Fibroblast of lung (primary cell): ENCODE results near the gene NEK5.

Experiments
- CTCF ChIP-seq, 2 donors: IDR thresholded peaks in 1 of 2; conservative IDR thresholded peaks in 1 of 2; 1 replicate in 1 of 2; 2 replicates in 1 of 2; pipeline ENCODE4 v1.5.1; 2011 to 2012; ENCODE audit warnings: low read length in 2 of 2, control low read depth in 1 of 2, inconsistent platforms in 1 of 2, low read depth in 1 of 2, mild to moderate bottlenecking in 1 of 2
- EZH2 ChIP-seq: IDR thresholded peaks from 2 replicates; pipeline ENCODE4 v1.5.1; 2012; ENCODE audit warnings: low read length, control low read depth, mild to moderate bottlenecking; ENCODE audit errors: missing control alignments

GRCh38 chr13:52112591-52112990 is 16.3 kb downstream of the NEK5 start:
- no peak for TF ChIP-seq CTCF (conservative IDR thresholded peaks at IDR 0.05 in 1 of 2, IDR thresholded peaks at IDR 0.05 in 1 of 2; ENCODE audit: low read depth in 1 of 2, low read length in 2 of 2)
- no peak for TF ChIP-seq EZH2
